Measurements from ENCODE around the gene ZSWIM3.
"Not testable (repeated sequence)": the region's sequence is repeated elsewhere in the genome, so short reads cannot be mapped to it uniquely, and the experiment has no call there.

Gene ZSWIM3

GRCh38 chr20:45861221-45862075 is 4.0 kb downstream of the ZSWIM3 start:
- DNase-seq = no peak

- DNase-seq = no peak
These were observed 6.4 kb downstream of the ZSWIM3 start for GRCh38 chr20:45863543-45864470.

- no peak for DNase-seq
These were observed 9.0 kb downstream of the ZSWIM3 start for GRCh38 chr20:45866454-45866853.

GRCh38 chr20:45867136-45867818 is 9.9 kb downstream of the ZSWIM3 start:
- DNase-seq = no peak

- DNase-seq = no peak
These were observed 10.4 kb downstream of the ZSWIM3 start for GRCh38 chr20:45867819-45868176.

- DNase-seq = no peak
These were observed 15.2 kb downstream of the ZSWIM3 start for GRCh38 chr20:45872626-45873025.

- DNase-seq = no peak
These were observed 16.1 kb downstream of the ZSWIM3 start for GRCh38 chr20:45873409-45874103.

GRCh38 chr20:45874104-45874481 is 16.7 kb downstream of the ZSWIM3 start:
- DNase-seq = not testable (repeated sequence)

GRCh38 chr20:45874576-45874975 is 17.2 kb downstream of the ZSWIM3 start:
- no peak for DNase-seq

- no peak for DNase-seq
These were observed 20.8 kb downstream of the ZSWIM3 start for GRCh38 chr20:45878076-45878761.

- DNase-seq = peak; percentile 91
These were observed 23.8 kb downstream of the ZSWIM3 start, which contains the start of gene ZSWIM1 for GRCh38 chr20:45880988-45881788. Gene ZSWIM1, plus strand, starts transcription at chr20:45881227. Its CDS starts 1,366 bp downstream, at chr20:45882593.

- no peak for DNase-seq
These were observed 25.2 kb downstream of the ZSWIM3 start for GRCh38 chr20:45882469-45883099.

- no peak for DNase-seq
These were observed 25.7 kb downstream of the ZSWIM3 start for GRCh38 chr20:45883100-45883469.

GRCh38 chr20:45886590-45887345 is 29.4 kb downstream of the ZSWIM3 start:
- DNase-seq = no peak

- no peak for DNase-seq
These were observed 29.9 kb downstream of the ZSWIM3 start, which contains the start of gene SPATA25 for GRCh38 chr20:45887346-45887715. Gene SPATA25, minus strand, starts transcription at chr20:45887622. Its CDS starts 32 bp downstream, at chr20:45887590.

GRCh38 chr20:45888681-45889080 is 31.3 kb downstream of the ZSWIM3 start:
- no peak for DNase-seq

- DNase-seq = no peak
These were observed 32.9 kb downstream of the ZSWIM3 start for GRCh38 chr20:45890077-45890984.
